ENCODE measurements around the gene PRRG4.

Gene PRRG4

GRCh38 chr11:32894149-32894827 is 64.6 kb downstream of the PRRG4 start:
- DNase-seq (ENCODE audit: low read depth in 1 of 2, low spot score in 1 of 2): peak; percentile 55 to 56
- Histone ChIP-seq H3K27ac (replicated peaks) (peak overlapping the region; percentile 95), H3K4me3 (replicated peaks; ENCODE audit: insufficient read depth, low read length) (peak overlapping the region; percentile 92), H3K27me3 (ENCODE audit: insufficient read depth, poor library complexity, severe bottlenecking) (no peaks in the 10 kb centered on the region)
- no peak for TF ChIP-seq REST (IDR thresholded peaks at IDR 0.05; ENCODE audit: insufficient replicate concordance, low read depth)
- TF ChIP-seq SPI1 (IDR thresholded peaks at IDR 0.05; ENCODE audit: borderline replicate concordance, low read depth): no peak
- TF ChIP-seq POLR2AphosphoS5 (IDR thresholded peaks at IDR 0.05; ENCODE audit: low read depth): no peak
- TF ChIP-seq, protein P1, sequence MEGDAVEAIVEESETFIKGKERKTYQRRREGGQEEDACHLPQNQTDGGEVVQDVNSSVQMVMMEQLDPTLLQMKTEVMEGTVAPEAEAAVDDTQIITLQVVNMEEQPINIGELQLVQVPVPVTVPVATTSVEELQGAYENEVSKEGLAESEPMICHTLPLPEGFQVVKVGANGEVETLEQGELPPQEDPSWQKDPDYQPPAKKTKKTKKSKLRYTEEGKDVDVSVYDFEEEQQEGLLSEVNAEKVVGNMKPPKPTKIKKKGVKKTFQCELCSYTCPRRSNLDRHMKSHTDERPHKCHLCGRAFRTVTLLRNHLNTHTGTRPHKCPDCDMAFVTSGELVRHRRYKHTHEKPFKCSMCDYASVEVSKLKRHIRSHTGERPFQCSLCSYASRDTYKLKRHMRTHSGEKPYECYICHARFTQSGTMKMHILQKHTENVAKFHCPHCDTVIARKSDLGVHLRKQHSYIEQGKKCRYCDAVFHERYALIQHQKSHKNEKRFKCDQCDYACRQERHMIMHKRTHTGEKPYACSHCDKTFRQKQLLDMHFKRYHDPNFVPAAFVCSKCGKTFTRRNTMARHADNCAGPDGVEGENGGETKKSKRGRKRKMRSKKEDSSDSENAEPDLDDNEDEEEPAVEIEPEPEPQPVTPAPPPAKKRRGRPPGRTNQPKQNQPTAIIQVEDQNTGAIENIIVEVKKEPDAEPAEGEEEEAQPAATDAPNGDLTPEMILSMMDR (IDR thresholded peaks at IDR 0.05; ENCODE audit: insufficient read depth, low read length): no peak
- TF ChIP-seq GABPA (IDR thresholded peaks at IDR 0.05; ENCODE audit: low read depth): no peak

GRCh38 chr11:32894921-32895320 is 65.2 kb downstream of the PRRG4 start:
- TF ChIP-seq, protein P1 (IDR thresholded peaks at IDR 0.05; ENCODE audit: insufficient read depth, low read length): no peak
- TF ChIP-seq GABPA (IDR thresholded peaks at IDR 0.05; ENCODE audit: low read depth): no peak
- TF ChIP-seq SPI1 (IDR thresholded peaks at IDR 0.05; ENCODE audit: borderline replicate concordance, low read depth): no peak
- TF ChIP-seq REST (IDR thresholded peaks at IDR 0.05; ENCODE audit: insufficient replicate concordance, low read depth): no peak
- no peak for TF ChIP-seq POLR2AphosphoS5 (IDR thresholded peaks at IDR 0.05; ENCODE audit: low read depth)
- H3K4me3 ChIP-seq (replicated peaks; ENCODE audit: insufficient read depth, low read length): no peak overlapping the region
- H3K27me3 ChIP-seq (ENCODE audit: insufficient read depth, poor library complexity, severe bottlenecking): no peaks in the 10 kb centered on the region
- DNase-seq (ENCODE audit: low read depth in 1 of 2, low spot score in 1 of 2): no peak
- H3K27ac ChIP-seq (replicated peaks): no peak overlapping the region

GRCh38 chr11:32895471-32895870 is 65.7 kb downstream of the PRRG4 start:
- DNase-seq (ENCODE audit: low read depth in 1 of 2, low spot score in 1 of 2): peak in 1 of 2 experiments; percentile 28
- H3K27me3 ChIP-seq (ENCODE audit: insufficient read depth, poor library complexity, severe bottlenecking): no peaks in the 10 kb centered on the region
- TF ChIP-seq REST (IDR thresholded peaks at IDR 0.05; ENCODE audit: insufficient replicate concordance, low read depth) (no peak), GABPA (IDR thresholded peaks at IDR 0.05; ENCODE audit: low read depth) (no peak)
- no peak overlapping the region for H3K27ac ChIP-seq (replicated peaks)
- H3K4me3 ChIP-seq (replicated peaks; ENCODE audit: insufficient read depth, low read length): no peak overlapping the region

Data from HL-60 (cell line).